ENCODE results near the gene BTBD10. TPM values are rescaled to one million over a fixed set of nuclear protein-coding genes. Genes with fewer than 3 reads are reported as not detected.

Gene BTBD10
- total and polyA plus RNA-seq, 4 donors, result 3.7 to 12.7 (median 8.8) TPM

DNA sequence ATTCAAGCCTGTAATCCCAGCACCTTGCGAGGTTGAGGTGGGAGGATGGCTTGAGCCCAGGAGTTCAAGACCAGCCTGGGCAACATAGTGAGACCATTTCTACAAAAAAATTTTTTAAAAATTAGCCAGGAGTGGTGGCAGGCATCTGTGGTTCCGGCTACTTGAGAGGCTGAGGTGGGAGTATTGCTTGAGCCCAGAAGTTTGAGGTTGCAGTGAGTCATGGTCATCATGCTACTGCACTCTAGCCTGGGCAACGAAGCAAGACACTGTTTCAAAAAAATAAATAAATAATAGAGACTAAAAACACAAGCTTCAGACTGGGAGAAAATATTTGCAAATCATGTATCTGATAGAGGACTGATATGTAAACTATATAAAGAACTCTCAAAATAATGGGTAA lies 33.2 kb downstream of the BTBD10 start:
- Histone ChIP-seq H3K27me3 (ENCODE audit: control insufficient read depth in 4 of 4, insufficient read depth in 4 of 4, low read length in 3 of 4) (no peaks in the 10 kb centered on the region), H3K9me3 (ENCODE audit: control insufficient read depth in 4 of 4, low read length in 3 of 4) (peaks cover 0 to 3% (median 1%) of the 10 kb centered on the region in 4 donors), H3K27ac (ENCODE audit: low read depth in 1 of 2, low read length in 2 of 2) (no peak overlapping the region), H3K4me1 (ENCODE audit: control insufficient read depth in 4 of 4, insufficient read depth in 4 of 4, low read length in 3 of 4) (peaks cover 0 to under 1% (median 0%) of the 10 kb centered on the region in 4 donors), H3K36me3 (ENCODE audit: control insufficient read depth in 4 of 4, insufficient read depth in 3 of 4, low read depth in 1 of 4, low read length in 3 of 4) (no peaks in the 10 kb centered on the region), H3K9ac (ENCODE audit: low read depth in 1 of 2, low read length in 2 of 2) (no peak overlapping the region), H3K4me3 (ENCODE audit: low read depth in 1 of 3, low read length in 3 of 3) (no peak overlapping the region)
- TF ChIP-seq EGR1 (IDR thresholded peaks at IDR 0.05; ENCODE audit: low read depth in 2 of 2), result no peak
- TF ChIP-seq, protein P1, sequence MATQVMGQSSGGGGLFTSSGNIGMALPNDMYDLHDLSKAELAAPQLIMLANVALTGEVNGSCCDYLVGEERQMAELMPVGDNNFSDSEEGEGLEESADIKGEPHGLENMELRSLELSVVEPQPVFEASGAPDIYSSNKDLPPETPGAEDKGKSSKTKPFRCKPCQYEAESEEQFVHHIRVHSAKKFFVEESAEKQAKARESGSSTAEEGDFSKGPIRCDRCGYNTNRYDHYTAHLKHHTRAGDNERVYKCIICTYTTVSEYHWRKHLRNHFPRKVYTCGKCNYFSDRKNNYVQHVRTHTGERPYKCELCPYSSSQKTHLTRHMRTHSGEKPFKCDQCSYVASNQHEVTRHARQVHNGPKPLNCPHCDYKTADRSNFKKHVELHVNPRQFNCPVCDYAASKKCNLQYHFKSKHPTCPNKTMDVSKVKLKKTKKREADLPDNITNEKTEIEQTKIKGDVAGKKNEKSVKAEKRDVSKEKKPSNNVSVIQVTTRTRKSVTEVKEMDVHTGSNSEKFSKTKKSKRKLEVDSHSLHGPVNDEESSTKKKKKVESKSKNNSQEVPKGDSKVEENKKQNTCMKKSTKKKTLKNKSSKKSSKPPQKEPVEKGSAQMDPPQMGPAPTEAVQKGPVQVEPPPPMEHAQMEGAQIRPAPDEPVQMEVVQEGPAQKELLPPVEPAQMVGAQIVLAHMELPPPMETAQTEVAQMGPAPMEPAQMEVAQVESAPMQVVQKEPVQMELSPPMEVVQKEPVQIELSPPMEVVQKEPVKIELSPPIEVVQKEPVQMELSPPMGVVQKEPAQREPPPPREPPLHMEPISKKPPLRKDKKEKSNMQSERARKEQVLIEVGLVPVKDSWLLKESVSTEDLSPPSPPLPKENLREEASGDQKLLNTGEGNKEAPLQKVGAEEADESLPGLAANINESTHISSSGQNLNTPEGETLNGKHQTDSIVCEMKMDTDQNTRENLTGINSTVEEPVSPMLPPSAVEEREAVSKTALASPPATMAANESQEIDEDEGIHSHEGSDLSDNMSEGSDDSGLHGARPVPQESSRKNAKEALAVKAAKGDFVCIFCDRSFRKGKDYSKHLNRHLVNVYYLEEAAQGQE (IDR thresholded peaks at IDR 0.05), result no peak
- no peak for TF ChIP-seq NR2F2 (IDR thresholded peaks at IDR 0.05)
- TF ChIP-seq, protein P2, sequence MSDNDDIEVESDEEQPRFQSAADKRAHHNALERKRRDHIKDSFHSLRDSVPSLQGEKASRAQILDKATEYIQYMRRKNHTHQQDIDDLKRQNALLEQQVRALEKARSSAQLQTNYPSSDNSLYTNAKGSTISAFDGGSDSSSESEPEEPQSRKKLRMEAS (IDR thresholded peaks at IDR 0.05), result no peak
- no peak for TF ChIP-seq GABPA (IDR thresholded peaks at IDR 0.05 in 1 of 2, conservative IDR thresholded peaks at IDR 0.05 in 1 of 2)
- TF ChIP-seq FOXA1 (IDR thresholded peaks at IDR 0.05), result no peak
- no peak for TF ChIP-seq HNF4G (IDR thresholded peaks at IDR 0.05)
- TF ChIP-seq, protein P3, sequence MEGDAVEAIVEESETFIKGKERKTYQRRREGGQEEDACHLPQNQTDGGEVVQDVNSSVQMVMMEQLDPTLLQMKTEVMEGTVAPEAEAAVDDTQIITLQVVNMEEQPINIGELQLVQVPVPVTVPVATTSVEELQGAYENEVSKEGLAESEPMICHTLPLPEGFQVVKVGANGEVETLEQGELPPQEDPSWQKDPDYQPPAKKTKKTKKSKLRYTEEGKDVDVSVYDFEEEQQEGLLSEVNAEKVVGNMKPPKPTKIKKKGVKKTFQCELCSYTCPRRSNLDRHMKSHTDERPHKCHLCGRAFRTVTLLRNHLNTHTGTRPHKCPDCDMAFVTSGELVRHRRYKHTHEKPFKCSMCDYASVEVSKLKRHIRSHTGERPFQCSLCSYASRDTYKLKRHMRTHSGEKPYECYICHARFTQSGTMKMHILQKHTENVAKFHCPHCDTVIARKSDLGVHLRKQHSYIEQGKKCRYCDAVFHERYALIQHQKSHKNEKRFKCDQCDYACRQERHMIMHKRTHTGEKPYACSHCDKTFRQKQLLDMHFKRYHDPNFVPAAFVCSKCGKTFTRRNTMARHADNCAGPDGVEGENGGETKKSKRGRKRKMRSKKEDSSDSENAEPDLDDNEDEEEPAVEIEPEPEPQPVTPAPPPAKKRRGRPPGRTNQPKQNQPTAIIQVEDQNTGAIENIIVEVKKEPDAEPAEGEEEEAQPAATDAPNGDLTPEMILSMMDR (IDR thresholded peaks at IDR 0.05; ENCODE audit: low read depth, low read length, missing input control), result no peak
- no peak for TF ChIP-seq SP1 (IDR thresholded peaks at IDR 0.05)
- TF ChIP-seq RXRA (IDR thresholded peaks at IDR 0.05), result no peak
- no peak for TF ChIP-seq RAD21 (IDR thresholded peaks at IDR 0.05)
- TF ChIP-seq, protein P4, sequence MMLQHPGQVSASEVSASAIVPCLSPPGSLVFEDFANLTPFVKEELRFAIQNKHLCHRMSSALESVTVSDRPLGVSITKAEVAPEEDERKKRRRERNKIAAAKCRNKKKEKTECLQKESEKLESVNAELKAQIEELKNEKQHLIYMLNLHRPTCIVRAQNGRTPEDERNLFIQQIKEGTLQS (IDR thresholded peaks at IDR 0.05), result no peak
- TF ChIP-seq, protein P5, sequence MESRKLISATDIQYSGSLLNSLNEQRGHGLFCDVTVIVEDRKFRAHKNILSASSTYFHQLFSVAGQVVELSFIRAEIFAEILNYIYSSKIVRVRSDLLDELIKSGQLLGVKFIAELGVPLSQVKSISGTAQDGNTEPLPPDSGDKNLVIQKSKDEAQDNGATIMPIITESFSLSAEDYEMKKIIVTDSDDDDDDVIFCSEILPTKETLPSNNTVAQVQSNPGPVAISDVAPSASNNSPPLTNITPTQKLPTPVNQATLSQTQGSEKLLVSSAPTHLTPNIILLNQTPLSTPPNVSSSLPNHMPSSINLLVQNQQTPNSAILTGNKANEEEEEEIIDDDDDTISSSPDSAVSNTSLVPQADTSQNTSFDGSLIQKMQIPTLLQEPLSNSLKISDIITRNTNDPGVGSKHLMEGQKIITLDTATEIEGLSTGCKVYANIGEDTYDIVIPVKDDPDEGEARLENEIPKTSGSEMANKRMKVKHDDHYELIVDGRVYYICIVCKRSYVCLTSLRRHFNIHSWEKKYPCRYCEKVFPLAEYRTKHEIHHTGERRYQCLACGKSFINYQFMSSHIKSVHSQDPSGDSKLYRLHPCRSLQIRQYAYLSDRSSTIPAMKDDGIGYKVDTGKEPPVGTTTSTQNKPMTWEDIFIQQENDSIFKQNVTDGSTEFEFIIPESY (IDR thresholded peaks at IDR 0.05), result no peak
- no peak for TF ChIP-seq YY1 (IDR thresholded peaks at IDR 0.05)
- TF ChIP-seq TAF1 (conservative IDR thresholded peaks at IDR 0.05), result no peak
- no peak for DNase-seq (ENCODE audit: low spot score)
- whole genome bisulfite sequencing, result 94% methylated on average over 3 of the region's 3 CpGs

DNA sequence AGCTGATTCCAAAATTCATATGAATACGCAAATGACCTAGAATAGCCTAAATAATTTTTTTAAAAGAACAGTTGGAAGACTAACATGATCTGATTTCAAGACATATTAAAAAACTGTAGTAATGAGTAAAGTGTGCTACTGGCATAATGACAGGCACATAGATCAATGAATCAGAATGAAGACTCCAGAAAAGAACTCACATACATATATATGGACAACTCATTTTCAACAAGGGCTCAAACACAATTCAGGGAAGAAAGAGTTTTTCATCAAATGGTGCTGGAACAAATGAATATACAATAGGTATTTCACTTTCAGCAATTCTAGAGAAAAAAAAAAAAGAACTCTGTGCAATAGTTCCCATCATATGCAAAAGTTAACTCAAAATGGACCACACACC lies 33.7 kb downstream of the BTBD10 start:
- no peak overlapping the region for H3K27ac ChIP-seq (ENCODE audit: low read depth in 1 of 2, low read length in 2 of 2)
- TF ChIP-seq, protein P1 (IDR thresholded peaks at IDR 0.05), result no peak
- no peak for TF ChIP-seq FOXA1 (IDR thresholded peaks at IDR 0.05)
- DNase-seq (ENCODE audit: low spot score), result no peak
- H3K27me3 ChIP-seq (ENCODE audit: control insufficient read depth in 4 of 4, insufficient read depth in 4 of 4, low read length in 3 of 4), result no peaks in the 10 kb centered on the region
- no peaks in the 10 kb centered on the region for H3K36me3 ChIP-seq (ENCODE audit: control insufficient read depth in 4 of 4, insufficient read depth in 3 of 4, low read depth in 1 of 4, low read length in 3 of 4)
- H3K9me3 ChIP-seq (ENCODE audit: control insufficient read depth in 4 of 4, low read length in 3 of 4), result peaks cover 0 to 3% (median 1%) of the 10 kb centered on the region in 4 donors
- H3K4me3 ChIP-seq (ENCODE audit: low read depth in 1 of 3, low read length in 3 of 3), result no peak overlapping the region
- peaks cover 0 to 2% (median 0%) of the 10 kb centered on the region in 4 donors for H3K4me1 ChIP-seq (ENCODE audit: control insufficient read depth in 4 of 4, insufficient read depth in 4 of 4, low read length in 3 of 4)
- H3K9ac ChIP-seq (ENCODE audit: low read depth in 1 of 2, low read length in 2 of 2), result no peak overlapping the region
- WGBS, result 99% methylated on average over 1 of the region's 1 CpG
